GM19238 (cell line): ENCODE results near the gene ZFP92.
"Not testable (repeated sequence)": the region's sequence is repeated elsewhere in the genome, so short reads cannot be mapped to it uniquely, and the experiment has no call there.

Experiments
- DNase-seq: peaks from one replicate; pipeline ENCODE4 v3.0.0; 2011; ENCODE audit warnings: low spot score; ENCODE audit not compliant: insufficient read length

Gene ZFP92

DNA sequence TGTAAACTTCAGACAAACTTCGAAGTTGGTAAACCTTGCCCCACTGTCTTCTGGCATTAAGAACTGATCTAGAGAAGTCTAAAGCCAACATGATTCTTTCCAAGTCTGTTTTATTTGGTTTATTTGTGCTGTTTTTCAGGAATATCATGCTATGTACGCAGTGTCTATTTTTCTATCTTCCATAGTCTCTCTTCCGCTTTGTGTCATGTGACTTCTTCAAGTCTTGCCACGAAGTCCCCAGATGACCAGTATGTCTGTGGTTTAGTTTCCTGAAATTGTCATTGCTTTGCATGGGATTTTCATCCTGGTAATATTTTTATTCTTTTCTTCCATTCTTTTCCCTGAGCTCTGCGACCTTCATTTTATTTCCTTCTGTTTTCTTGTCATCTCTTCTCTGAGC is 25.2 kb upstream of the ZFP92 start:
- DNase-seq = no peak

DNA sequence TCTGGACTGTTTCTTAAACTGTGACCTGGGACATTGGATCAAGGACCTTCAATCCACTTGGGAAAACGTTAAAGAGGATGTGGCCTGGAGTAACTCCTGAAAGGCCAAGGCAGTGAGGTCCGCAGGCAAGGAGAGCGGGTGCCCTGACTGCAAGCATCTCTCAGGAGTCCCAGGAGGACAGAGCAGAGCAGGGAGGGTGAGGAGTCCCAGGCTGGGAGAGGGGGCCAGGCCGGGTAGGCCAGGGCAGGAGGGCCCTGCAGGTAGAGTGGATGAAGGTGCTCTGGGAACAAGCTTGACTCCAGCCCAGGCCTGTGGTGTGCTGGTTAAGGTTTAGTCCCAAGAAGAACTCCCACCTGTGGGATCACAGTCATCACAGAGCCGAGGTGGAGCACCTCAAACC is 23.9 kb upstream of the ZFP92 start:
- no peak for DNase-seq

DNA sequence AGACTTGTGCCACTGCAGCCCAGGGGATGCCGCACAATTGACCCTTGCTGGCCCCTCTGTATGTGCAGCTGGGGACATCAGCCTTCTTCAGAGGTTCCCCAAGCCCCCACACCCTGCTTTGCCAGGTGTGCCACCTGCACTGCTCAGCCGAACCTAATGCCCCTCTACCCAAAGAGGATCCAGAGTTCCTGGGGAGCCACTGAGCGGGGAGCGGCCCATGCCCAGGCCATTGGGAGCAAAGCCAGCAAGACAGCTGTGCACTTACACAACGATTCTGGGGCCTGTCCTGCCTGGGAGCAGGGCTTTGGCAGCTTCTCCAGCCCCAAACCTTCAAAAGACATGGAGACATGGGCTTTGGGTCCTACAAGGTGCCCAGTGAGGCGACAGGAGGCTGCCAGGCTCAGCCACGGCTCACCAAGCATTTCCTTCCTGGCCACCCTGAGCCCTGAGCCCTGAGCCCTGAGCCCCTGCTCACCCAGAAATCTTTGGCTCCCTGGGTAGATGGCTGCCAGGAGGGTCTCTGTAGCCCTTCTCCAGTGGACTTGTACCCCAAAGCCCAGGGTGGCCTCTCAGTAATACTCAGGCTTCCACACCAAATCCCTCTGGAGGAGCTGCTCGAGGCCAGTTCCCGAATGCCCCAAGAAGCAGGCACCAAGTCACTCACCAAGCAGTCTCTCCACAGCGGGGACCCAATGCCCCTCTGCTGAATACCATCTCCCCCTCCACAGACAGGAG is 23.1 kb upstream of the ZFP92 start:
- no peak for DNase-seq

DNA sequence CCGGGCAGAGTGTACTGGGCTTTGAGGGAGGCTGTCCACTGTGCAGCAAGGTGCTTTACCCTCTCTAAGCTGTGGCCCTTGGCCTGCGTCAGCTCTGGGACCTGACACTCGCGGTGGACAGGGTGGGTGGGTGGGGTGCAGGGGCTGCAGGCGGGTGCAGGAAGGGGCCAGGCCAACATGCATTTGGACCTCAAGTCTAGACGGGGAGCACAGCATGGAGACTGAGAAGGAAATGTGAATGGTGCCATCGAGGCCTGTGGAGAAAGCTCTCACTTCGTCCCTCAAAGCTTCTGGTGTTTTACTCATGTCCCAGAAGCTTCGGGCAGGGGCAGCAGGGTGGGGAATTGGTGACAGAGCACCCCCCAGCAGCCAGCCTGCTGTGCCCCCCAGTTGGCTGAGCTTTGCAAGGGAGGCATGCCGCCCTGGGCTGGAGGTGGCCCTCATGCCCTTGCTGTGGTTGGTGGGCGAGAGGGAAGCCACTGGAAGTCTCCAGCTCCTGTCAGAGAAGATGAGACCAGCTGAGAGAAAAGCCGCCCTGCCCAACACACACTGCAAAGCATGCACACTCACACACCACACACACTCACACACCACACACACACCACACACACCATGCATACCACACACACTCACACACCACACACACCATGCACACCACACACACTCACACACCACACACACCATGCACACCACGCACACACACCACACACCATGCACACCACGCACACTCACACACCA is 22.4 kb upstream of the ZFP92 start:
- DNase-seq = no peak

DNA sequence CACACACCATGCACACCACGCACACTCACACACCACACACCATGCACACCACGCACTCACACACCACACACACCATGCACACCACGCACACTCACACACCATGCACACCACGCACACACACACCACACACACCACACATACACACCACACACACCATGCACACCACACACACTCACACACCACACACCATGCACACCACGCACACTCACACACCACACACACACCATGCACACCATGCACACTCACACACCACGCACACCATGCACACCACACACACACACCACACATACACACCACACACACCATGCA is 21.9 kb upstream of the ZFP92 start:
- not testable (repeated sequence) for DNase-seq

DNA sequence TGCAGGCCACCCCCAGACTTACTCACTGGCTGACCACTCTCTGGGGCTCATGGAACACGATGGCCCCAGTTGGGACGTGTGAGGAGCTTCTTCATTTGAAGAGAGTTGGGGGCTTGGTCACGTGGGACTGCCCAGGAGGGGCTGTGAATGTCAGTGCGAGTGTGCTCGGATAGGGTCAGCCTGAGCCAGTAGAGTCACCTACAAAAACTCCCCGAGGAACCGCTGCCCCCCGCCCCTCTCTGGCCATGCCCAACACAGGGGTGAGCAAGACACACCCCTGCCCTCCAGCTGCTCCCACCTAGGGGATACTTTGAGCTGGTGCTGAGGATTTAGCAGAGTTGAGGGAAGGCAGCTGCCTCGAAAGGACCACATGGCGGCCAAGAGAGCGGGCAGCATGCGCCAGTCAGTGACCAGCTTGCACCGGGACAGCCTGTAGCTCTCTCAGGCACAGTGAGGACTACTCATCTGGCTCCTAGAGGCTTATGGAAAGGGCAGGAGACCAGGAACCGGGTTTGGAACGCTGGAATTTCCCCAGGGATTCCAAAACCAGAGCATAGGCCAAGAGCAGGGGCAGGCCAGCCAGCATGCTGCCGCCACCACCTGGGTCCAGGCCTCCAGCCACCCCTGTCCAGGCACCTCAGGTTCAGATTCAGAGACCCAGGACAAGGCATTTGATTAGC is 18.5 kb upstream of the ZFP92 start:
- no peak for DNase-seq

GRCh38 chrX:153394612-153395011 is 16.7 kb upstream of the ZFP92 start:
- no peak for DNase-seq

- no peak for DNase-seq
These were observed 15.5 kb upstream of the ZFP92 start for GRCh38 chrX:153395613-153396319.

GRCh38 chrX:153396320-153397195 is 14.7 kb upstream of the ZFP92 start:
- DNase-seq = no peak

DNA sequence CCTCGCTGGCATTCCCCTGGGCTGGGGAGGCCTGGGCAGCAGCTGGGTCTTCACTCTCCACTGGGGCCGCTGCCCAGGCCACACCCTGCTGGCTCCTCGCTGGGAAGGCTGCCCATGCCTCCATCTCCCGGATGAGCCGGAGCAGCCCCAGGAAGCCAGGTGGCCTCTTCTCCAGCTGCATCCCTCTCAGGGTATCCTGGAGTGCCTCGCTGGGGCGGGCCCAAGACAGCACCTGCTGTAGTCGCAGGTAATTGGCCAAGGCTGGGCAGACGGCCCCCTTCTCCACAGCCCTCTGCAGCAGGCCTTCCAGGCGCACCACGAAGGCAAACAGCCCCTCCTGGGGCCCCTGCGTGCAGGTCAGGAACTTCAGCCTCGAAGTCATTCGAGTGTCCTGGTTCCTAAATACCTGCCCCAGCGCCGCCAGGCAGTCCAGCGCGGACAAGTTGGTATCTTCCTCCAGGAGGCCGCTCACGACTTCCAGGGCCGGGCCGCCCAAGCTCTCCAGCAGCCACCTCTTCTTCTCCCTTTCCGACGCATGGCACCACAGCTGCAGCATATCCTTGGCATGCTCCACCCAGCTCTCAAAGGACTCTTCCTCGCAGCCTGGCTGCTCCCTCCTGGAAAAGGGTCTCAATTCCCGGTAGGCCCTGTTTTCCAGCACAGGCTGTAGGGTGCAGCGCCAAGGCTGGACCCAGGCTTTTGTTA is 13.9 kb upstream of the ZFP92 start:
- DNase-seq = no peak

DNA sequence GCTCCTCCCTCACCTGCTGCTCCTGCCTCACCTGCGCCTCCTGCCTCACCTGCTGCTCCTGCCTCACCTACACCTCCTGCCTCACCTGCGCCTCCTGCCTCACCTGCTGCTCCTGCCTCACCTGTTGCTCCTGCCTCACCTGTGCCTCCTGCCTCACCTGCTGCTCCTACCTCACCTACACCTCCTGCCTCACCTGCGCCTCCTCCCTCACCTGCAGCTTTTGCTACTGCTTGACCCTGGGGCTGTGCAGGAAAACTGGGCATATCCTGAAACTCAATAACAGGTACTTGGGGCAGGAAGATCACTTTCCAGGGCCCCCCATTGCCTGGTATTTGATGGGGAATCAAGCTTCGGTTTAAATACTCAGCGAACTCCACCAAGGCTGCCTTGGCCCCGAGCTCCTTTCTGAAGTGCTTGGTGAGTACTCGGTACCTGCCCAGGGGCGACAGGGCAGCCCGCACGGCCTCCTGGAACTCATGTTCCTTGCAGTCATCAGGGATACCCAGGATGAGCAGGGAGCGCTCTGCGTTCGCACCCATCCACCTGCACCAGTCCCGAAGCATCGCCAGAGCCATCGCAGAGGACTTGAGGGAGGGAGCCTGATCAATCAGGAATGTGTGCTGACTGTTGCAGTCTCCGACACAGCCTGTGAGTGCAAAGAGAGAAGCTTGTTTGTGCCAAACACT is 12.9 kb upstream of the ZFP92 start:
- no peak for DNase-seq

GRCh38 chrX:153400146-153401132 is 10.8 kb upstream of the ZFP92 start:
- peak; percentile 46 for DNase-seq

DNA sequence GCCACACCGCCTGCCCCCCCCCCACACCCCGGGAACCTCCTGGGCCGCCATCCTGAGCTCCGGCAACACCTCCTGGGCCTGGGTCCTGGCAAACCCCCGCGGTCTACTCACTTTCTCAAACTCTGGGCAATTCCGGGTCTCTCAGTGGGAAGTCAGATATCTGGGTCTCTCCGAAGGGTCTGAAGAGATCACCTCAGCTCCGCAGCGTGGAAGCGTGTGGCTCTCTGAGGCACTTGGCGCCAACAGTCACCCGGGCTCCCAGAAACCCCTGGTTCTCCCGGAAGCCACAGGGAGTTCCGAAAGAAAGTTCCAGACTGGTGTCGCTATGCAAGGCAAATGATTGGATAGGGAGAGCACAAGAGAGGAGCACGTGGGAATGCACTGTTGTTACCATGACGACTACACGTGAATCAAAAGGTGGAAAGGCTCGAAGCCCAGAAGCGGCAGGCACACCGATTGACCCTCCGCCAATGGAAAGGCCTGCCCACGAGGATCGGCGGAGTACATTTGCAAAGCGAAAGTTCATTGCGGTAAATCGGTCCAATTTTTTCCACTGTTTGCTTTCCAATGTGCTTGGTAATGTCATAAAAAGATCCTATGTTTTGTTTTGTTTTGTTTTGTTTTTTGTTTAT is 10.0 kb upstream of the ZFP92 start, which contains the start of gene PNMA6E:
PNMA6E (minus strand) TSS at position 218 of the 632 bp plus-strand sequence. CDS start 2,501 bp downstream, outside the sequence.
- no peak for DNase-seq

DNA sequence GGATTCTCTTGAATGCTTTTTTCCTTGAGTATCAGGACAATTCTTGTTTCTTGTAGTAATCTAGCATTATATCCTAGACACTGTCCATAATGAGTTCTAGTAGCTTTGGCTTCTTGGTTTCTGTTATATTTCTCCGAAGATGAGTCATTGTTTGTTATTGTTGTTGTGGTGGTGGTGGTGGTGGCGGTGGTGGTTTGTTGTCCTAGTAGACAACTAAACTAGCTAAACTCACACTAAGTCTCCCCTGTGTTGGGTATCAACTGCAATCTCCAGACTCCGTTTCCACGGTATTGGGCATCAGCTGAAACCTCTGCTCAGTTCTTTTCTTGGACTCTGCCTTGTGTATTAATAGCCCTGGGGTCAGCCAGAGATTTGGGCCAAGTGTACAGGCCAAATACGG is 6.9 kb upstream of the ZFP92 start:
- DNase-seq = not testable (repeated sequence)

DNA sequence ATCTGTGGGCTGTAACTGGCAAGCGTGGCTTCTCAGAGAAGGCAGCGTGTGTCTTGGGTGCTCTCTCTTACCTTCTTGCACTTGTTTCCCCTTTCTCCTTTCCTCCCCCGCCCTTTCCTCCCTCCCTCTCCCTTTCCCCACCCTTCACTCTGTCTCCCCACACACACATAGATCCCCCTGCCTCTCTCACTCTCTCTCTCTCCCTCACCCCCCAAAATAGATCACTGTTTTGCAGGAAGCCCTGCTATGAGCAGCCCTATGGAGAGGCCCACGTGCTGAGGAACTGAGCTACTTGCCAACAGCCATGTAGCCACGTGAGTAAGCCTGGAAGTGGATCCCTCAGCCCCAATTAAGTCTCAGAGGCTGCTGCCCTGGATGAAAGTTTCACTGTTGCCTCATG is 5.8 kb upstream of the ZFP92 start:
- DNase-seq = no peak

GRCh38 chrX:153406011-153406410 is 5.3 kb upstream of the ZFP92 start:
- DNase-seq = no peak

- no peak for DNase-seq
These were observed 4.4 kb upstream of the ZFP92 start for GRCh38 chrX:153406903-153407302.

- DNase-seq = no peak
These were observed 3.5 kb upstream of the ZFP92 start for GRCh38 chrX:153407736-153408135.
